ENCODE data around the gene ABCC4.

Gene ABCC4

GRCh38 chr13:95151942-95152587 is 149.2 kb downstream of the ABCC4 start:
- DNase-seq: no peak

GRCh38 chr13:95150555-95150954 is 150.7 kb downstream of the ABCC4 start:
- DNase-seq: no peak

DNA sequence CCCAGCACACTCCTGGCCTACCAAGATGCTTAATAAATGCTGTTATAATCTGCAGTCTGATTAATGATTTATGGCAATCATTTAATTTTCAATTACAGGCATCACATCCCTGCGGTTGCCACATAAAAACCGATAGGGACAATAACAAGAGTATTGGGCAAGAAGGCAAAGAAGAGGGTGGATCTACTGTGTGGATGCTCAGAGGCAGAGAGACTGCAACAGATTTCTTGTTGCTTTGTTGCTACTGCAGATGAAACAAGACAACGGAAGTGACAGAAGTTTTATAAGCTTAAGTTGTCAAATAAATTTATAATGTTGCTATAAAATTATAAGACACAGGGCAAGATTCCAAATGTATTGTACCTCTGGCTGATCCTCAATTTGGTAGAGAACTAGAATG is 154.8 kb downstream of the ABCC4 start:
- DNase-seq: no peak

- no peak for DNase-seq
These were observed 155.7 kb downstream of the ABCC4 start for GRCh38 chr13:95145587-95145986.

GRCh38 chr13:95140502-95140901 is 160.7 kb downstream of the ABCC4 start:
- no peak for DNase-seq

GRCh38 chr13:95138876-95139585 is 162.2 kb downstream of the ABCC4 start:
- no peak for DNase-seq

- no peak for DNase-seq
These were observed 164.2 kb downstream of the ABCC4 start for GRCh38 chr13:95137096-95137495.

DNA sequence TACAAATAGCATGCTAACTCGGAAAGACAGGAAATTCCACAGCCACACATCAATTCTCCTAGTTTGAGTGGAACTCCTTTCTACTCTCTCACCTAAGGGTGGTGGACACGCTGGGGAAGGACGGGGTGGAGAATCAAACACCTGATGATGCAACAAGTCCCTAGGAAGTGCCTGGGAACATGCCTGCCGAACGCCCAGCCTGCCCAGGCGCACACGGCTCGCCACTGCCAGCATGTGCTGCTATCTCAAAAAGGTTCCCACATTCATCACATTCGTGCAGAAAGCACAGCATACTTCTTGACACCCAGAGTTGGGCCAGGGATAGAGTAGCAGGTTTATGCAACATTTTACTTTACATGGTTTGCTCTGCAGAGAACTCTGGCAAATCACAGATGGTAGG is 164.6 kb downstream of the ABCC4 start:
- no peak for DNase-seq

GRCh38 chr13:95133498-95133897 is 167.8 kb downstream of the ABCC4 start:
- DNase-seq: no peak

GRCh38 chr13:95129004-95129403 is 172.2 kb downstream of the ABCC4 start:
- DNase-seq: no peak

DNA sequence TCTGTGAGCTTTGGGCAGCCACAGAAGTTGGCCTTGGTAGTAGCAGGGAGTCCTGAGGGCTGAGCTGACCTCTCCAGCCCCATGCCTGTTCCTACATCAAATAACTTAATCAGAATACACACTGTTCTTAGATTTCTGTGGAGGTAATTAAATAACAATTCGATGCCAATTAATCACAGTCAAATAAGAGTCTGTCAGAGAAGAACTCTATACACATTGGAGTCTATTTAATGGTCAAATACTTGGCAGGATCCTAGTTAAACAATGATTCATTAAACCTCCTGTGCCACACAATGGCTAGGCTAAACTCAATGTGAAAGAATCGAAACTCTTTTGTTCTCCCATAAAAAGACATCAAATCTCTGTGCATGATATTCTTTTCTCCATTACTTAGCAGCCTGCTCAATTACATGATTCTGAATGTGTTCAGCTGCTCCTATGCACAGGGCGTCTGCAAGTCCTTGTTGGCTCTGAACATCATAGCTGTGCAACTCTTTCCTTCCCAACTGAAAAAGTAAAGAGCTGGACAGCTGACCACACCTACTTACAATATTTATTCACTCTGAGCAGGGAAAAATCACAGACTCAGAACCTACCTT is 173.1 kb downstream of the ABCC4 start:
- DNase-seq: no peak

GRCh38 chr13:95124959-95125358 is 176.3 kb downstream of the ABCC4 start:
- DNase-seq: no peak

GRCh38 chr13:95123726-95124125 is 177.5 kb downstream of the ABCC4 start:
- DNase-seq: no peak

DNA sequence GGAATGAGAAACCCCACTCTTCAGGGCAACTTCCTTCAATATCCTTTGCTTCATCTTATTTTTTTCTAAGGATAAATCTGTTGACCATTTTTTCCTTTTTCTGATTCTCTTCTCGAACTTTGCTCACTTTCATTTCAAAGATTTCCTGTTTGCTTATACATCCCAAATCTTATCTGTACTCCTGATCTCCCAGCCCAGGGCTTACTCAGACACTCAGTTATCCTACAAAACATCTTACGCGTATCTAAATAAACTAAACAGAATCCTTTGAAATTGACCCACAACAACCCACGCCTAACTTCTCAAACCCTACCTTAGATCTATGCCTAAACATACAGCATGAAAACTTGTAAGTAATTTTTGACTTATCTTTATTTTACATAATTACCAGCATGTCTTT is 179.2 kb downstream of the ABCC4 start:
- no peak for DNase-seq

DNA sequence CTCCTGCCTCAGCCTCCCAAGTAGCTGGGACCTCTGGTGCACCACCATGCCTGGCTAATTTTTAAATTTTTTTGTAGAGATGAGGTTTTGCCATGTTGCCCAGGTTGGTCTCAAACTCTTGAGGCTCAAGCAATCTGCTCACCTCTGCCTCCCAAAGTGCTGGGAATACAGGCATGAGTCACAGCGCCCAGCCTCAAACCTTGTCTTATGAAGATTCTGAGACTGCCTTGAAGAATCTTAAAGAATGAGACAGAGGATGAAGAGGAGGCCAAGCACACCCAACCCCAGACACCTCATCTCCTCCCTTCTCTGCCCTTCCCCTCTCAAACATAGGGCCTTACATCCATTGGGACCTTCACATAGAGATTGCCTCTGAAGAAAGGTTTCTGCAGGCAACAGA is 179.7 kb downstream of the ABCC4 start:
- DNase-seq: no peak

DNA sequence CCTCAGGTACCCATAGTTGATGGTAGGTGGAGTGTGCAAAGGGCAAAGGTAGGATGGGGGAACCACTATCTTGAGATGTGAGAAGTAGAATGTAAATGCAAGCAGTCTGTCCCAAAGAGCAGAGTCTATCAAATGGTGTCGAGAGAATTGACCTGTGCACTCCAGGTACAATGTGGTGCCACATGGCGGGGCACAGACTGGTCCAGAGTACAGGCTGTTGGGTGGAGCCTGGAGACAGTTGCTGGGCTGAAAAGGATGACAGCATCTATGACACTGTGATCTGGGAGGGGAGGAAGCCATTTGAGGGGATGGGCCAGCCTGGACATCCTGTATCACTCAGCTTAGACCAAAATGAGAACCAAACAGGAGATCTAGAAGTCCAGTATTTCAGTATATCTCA is 180.6 kb downstream of the ABCC4 start:
- DNase-seq: no peak

GRCh38 chr13:95118541-95119324 is 182.5 kb downstream of the ABCC4 start:
- DNase-seq: no peak

DNA sequence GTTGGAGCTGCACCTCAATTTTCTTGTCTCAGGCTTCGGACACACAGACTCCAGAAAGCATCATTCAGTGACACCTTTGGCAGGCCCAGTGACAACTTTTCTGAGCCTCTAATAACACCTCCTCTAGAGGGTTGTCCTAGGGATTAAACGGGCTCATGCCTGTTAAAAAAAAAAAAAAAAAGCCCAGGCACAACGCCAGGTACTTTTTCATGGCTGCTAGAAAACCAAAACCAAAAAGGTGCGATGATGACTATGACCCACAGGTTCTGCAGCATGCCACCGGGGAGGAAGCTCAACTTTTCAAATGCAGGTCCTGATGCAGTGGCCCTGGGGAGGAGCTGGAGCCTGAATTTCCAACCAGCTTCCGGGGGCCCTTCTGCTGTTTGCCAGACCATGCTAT is 184.2 kb downstream of the ABCC4 start:
- DNase-seq: no peak

DNA sequence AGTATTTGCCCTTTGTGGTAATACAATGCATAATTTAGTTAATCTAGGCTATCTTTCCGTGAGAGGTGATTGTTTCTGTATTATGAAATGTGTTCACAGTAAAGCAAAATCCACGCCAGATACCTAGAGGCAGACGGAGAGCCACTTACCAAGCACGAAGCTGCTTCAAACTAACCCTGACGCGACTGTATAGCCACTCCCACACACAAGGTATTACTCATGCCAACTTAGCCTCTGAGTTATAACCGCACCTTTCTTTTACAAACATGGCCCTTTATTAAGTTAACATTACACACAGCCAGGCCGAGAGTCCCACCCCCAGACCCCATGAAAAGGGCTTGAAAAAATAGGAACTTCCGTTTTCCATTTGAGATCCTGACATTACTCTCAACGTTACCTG is 185.7 kb downstream of the ABCC4 start:
- no peak for DNase-seq

GRCh38 chr13:95113601-95114000 is 187.7 kb downstream of the ABCC4 start:
- no peak for DNase-seq

GRCh38 chr13:95112883-95113282 is 188.4 kb downstream of the ABCC4 start:
- DNase-seq: no peak

GRCh38 chr13:95111608-95112007 is 189.6 kb downstream of the ABCC4 start:
- DNase-seq: no peak

- DNase-seq: no peak
These were observed 194.7 kb downstream of the ABCC4 start for GRCh38 chr13:95106562-95106961.
